Thoracic aorta (tissue), 2 donors: Measurements from ENCODE around the gene NUP210. TPM values are rescaled to one million over a fixed set of nuclear protein-coding genes. Genes with fewer than 3 reads are reported as not detected.

Experiments
- ATAC-seq: fragments of 150-250 bp; one replicate; pipeline ENCODE4 v1.8.0; 2017; ENCODE audit warnings: low read depth; ENCODE audit not compliant: insufficient number of reproducible peaks, low FRiP score
- DNase-seq: peaks from one replicate; pipeline ENCODE4 v3.0.0-alpha.2; 2020; ENCODE audit warnings: low spot score
- H3K27ac ChIP-seq, 2 donors: fragments of 200-600 bp; sonication (generic); 1 replicate in 1 of 2; 2 replicates in 1 of 2; pipeline ENCODE4 v1.5.1; 2016; ENCODE audit warnings: mild to moderate bottlenecking in 2 of 2, moderate library complexity in 2 of 2
- H3K27me3 ChIP-seq: fragments of 200-600 bp; sonication (generic); replicated peaks from 2 replicates; pipeline ENCODE4 v1.6.0; 2016; ENCODE audit warnings: mild to moderate bottlenecking; ENCODE audit not compliant: insufficient read depth
- H3K36me3 ChIP-seq: fragments of 200-600 bp; sonication (generic); one replicate; pipeline ENCODE4 v1.5.1; 2016
- H3K4me1 ChIP-seq, 2 donors: fragments of 200-600 bp; sonication (generic); 1 replicate in 1 of 2; 2 replicates in 1 of 2; pipeline versions ENCODE4 v1.5.1 to v1.6.0; 2016; ENCODE audit warnings: low read depth in 2 of 2, mild to moderate bottlenecking in 1 of 2; ENCODE audit not compliant: control insufficient read depth in 1 of 2
- H3K4me3 ChIP-seq: fragments of 200-600 bp; sonication (generic); 2 replicates; pipeline ENCODE4 v1.5.1; 2016; ENCODE audit warnings: mild to moderate bottlenecking
- H3K9me3 ChIP-seq: fragments of 200-600 bp; sonication (generic); 2 replicates; pipeline ENCODE4 v1.5.1; 2016
- total RNA-seq, 2 donors: library from RNA; depleted of rRNA; stranded (reverse); fragments of >200 nt; gene quantifications; one replicate each; pipeline versions ENCODE4 v1.1.0 to v1.2.3, GENCODE V29; 2016
- TF ChIP-seq, protein P1 (sequence below): fragments of 200-600 bp; sonication (generic); IDR thresholded peaks from one replicate; pipeline ENCODE4 v1.5.1; 2019; ENCODE audit warnings: antibody characterized with exemption

The NUP210 gene
- total RNA-seq, 2 donors from 2014 or later: 3.7 to 4.3 TPM

DNA sequence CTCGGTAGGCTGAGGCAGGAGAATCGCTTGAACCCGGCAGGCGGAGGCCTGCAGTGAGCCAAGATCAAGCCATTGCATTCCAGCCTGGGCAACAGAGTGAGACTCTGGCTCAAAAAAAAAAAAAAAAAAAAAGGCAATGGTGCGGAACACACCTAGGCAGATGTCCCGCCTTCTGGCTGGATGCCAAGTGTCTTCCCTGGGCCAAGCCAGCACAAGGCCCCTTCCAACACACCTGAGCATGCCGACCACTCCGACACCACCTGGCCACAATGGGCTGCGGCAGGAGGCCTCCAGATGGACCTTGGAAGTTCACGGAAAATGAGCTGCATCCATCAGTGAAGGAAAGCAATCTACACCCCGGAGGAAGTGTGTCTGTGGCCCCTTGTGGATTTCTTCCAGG lies 19.0 kb downstream of the NUP210 start:
- no peak for DNase-seq
- no peak overlapping the region for H3K4me3 ChIP-seq
- no peaks in the 10 kb centered on the region for H3K9me3 ChIP-seq
- H3K27ac ChIP-seq: no peak overlapping the region
- ATAC-seq: no peak
- no peaks in the 10 kb centered on the region for H3K27me3 ChIP-seq
- H3K36me3 ChIP-seq: no peaks in the 10 kb centered on the region
- TF ChIP-seq, protein P1, sequence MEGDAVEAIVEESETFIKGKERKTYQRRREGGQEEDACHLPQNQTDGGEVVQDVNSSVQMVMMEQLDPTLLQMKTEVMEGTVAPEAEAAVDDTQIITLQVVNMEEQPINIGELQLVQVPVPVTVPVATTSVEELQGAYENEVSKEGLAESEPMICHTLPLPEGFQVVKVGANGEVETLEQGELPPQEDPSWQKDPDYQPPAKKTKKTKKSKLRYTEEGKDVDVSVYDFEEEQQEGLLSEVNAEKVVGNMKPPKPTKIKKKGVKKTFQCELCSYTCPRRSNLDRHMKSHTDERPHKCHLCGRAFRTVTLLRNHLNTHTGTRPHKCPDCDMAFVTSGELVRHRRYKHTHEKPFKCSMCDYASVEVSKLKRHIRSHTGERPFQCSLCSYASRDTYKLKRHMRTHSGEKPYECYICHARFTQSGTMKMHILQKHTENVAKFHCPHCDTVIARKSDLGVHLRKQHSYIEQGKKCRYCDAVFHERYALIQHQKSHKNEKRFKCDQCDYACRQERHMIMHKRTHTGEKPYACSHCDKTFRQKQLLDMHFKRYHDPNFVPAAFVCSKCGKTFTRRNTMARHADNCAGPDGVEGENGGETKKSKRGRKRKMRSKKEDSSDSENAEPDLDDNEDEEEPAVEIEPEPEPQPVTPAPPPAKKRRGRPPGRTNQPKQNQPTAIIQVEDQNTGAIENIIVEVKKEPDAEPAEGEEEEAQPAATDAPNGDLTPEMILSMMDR: no peak
- H3K4me1 ChIP-seq: no peaks in the 10 kb centered on the region

DNA sequence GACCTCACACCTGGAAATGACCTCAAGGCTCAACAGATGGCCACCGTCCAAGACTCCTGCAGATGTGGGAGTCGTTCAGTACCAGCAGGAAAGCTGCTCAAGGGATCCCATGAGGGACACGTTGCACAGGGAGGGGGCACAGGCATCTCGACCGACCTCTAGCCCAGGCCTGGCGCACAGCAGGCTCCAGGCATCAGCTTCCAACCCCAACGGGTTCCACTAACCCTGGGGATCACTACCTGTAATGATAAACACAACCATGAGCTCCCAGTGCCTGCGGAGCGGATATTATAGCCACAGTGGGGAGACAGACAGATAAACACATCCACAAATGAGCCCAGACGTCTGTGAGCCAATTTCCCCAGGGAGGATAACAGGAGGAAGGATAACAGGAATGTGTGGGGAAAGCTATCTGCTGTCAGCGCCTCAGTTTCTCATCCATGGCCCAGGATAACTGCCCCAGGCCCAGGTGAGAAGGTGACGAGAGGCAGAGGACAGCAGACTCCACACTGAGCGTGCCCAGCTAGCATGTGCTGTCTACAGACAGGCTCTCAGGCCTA lies 19.9 kb downstream of the NUP210 start:
- Histone ChIP-seq H3K4me1 (no peaks in the 10 kb centered on the region), H3K4me3 (no peak overlapping the region), H3K27ac (no peak overlapping the region), H3K36me3 (no peaks in the 10 kb centered on the region), H3K27me3 (no peaks in the 10 kb centered on the region), H3K9me3 (no peaks in the 10 kb centered on the region)
- TF ChIP-seq, protein P1: no peak
- DNase-seq: no peak
- no peak for ATAC-seq

DNA sequence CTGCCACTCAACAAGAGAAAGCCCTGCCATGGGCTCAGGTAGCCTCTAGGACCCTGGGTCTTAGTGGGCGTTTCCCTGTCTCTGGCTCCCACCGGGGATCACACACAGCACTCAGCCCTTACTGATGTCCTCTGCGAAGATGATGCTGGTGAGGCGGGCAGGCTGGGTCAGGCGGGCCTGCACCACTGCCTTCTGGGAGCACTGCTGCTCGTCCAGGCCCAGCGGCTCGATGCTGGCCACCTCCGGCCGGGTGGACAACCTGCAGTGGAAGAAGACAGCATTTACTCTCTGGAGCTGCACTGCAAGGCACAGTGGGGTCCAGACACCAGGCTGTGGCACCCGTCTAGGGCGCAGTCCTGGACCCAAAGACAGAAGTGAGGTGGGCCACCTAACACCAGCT lies 20.5 kb downstream of the NUP210 start:
- Histone ChIP-seq H3K4me3 (no peak overlapping the region), H3K4me1 (no peaks in the 10 kb centered on the region), H3K36me3 (no peaks in the 10 kb centered on the region), H3K9me3 (no peaks in the 10 kb centered on the region), H3K27ac (no peak overlapping the region), H3K27me3 (no peaks in the 10 kb centered on the region)
- TF ChIP-seq, protein P1: no peak
- ATAC-seq: no peak
- no peak for DNase-seq

DNA sequence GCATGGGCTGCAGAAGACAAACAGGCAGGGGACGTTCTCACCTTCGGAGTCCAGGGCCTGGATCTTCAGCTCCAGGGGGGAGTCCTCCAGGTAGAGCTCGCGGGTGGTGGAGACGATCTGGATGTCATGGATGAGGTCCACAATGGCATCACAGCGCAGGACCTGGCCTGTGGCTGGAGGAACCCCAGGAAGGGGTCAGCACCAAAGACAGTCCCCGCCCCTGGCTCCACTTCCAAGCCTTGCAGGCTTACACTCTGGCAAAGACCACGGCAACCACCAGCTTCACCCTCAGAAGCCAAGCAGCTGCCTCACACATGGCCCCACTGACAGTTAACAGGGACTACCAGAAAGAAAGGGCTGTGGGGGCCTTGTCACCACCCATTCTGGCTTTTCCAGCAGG lies 22.8 kb downstream of the NUP210 start:
- TF ChIP-seq, protein P1: no peak
- Histone ChIP-seq H3K9me3 (no peaks in the 10 kb centered on the region), H3K36me3 (no peaks in the 10 kb centered on the region), H3K4me1 (no peaks in the 10 kb centered on the region), H3K27ac (no peak overlapping the region), H3K4me3 (no peak overlapping the region), H3K27me3 (no peaks in the 10 kb centered on the region)
- DNase-seq (no peak), ATAC-seq (no peak)

DNA sequence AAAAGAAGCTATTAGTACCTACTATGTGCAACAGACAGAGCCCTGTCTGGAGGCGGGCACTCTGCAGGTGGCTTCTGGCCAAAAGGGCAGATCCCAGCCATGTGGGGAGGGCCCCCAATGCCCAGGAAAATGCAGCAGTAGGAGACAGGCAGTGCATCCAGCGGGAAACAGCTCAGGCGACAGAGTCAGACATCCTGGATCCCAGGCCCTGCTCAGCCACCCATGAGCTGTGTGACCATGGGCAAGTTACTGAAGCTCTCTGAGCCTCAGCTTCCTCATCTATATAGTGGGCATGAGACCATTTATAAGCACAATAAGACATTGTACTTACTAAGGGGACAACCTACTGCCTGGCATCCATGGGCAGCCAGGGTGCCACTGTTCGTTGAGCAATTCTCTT lies 25.8 kb downstream of the NUP210 start:
- Histone ChIP-seq H3K4me3 (no peak overlapping the region), H3K27ac (no peak overlapping the region), H3K27me3 (no peaks in the 10 kb centered on the region), H3K36me3 (no peaks in the 10 kb centered on the region), H3K9me3 (no peaks in the 10 kb centered on the region), H3K4me1 (no peaks in the 10 kb centered on the region)
- ATAC-seq (no peak), DNase-seq (no peak)
- TF ChIP-seq, protein P1: no peak
